ENCODE measurements around the gene VSTM2B.

GRCh38 chr19:29521291-29522075 is 4.3 kb upstream of the VSTM2B start:
- TF ChIP-seq, protein P1, sequence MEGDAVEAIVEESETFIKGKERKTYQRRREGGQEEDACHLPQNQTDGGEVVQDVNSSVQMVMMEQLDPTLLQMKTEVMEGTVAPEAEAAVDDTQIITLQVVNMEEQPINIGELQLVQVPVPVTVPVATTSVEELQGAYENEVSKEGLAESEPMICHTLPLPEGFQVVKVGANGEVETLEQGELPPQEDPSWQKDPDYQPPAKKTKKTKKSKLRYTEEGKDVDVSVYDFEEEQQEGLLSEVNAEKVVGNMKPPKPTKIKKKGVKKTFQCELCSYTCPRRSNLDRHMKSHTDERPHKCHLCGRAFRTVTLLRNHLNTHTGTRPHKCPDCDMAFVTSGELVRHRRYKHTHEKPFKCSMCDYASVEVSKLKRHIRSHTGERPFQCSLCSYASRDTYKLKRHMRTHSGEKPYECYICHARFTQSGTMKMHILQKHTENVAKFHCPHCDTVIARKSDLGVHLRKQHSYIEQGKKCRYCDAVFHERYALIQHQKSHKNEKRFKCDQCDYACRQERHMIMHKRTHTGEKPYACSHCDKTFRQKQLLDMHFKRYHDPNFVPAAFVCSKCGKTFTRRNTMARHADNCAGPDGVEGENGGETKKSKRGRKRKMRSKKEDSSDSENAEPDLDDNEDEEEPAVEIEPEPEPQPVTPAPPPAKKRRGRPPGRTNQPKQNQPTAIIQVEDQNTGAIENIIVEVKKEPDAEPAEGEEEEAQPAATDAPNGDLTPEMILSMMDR (IDR thresholded peaks at IDR 0.05), result no peak
- TF ChIP-seq POLR2A (IDR thresholded peaks at IDR 0.05) (no peak), POLR2AphosphoS5 (IDR thresholded peaks at IDR 0.05) (no peak), EP300 (IDR thresholded peaks at IDR 0.05; ENCODE audit: low read depth) (no peak)
